ENCODE measurements around the gene ADGRV1.

ADGRV1 gene

GRCh38 chr5:90548069-90548593 is 10.5 kb upstream of the ADGRV1 start:
- H3K79me2 ChIP-seq (ENCODE audit: control insufficient read depth, low read length), result no peaks in the 10 kb centered on the region
- no peak overlapping the region for H3K4me2 ChIP-seq (ENCODE audit: low read length)
- H3K4me1 ChIP-seq (ENCODE audit: control insufficient read depth, low read length), result no peaks in the 10 kb centered on the region
- no peak overlapping the region for H3K4me3 ChIP-seq (ENCODE audit: low read length)
- H3K9me3 ChIP-seq (ENCODE audit: control insufficient read depth, insufficient read depth, low read length), result no peaks in the 10 kb centered on the region
- H3K9me2 ChIP-seq (replicated peaks; ENCODE audit: control insufficient read depth, low read length), result no peaks in the 10 kb centered on the region
- no peak for TF ChIP-seq EZH2phosphoT487 (IDR thresholded peaks at IDR 0.05; ENCODE audit: borderline replicate concordance, low read length)
- TF ChIP-seq CTCF (IDR thresholded peaks at IDR 0.05; ENCODE audit: low read depth, low read length, poor library complexity, severe bottlenecking), result no peak
- H3F3A ChIP-seq (ENCODE audit: control insufficient read depth, insufficient read depth), result no peaks in the 10 kb centered on the region
- no peaks in the 10 kb centered on the region for H3K36me3 ChIP-seq (ENCODE audit: control insufficient read depth, low read length)
- no peak overlapping the region for H3K27ac ChIP-seq (ENCODE audit: low read depth, low read length)
- H4K20me1 ChIP-seq (ENCODE audit: control insufficient read depth, insufficient read depth, low read depth, low read length), result no peaks in the 10 kb centered on the region
- peaks cover 50% of the 10 kb centered on the region for H3K27me3 ChIP-seq (ENCODE audit: control insufficient read depth, low read length)

GRCh38 chr5:90549223-90549622 is 9.4 kb upstream of the ADGRV1 start:
- TF ChIP-seq CTCF (IDR thresholded peaks at IDR 0.05; ENCODE audit: low read depth, low read length, poor library complexity, severe bottlenecking) (no peak), EZH2phosphoT487 (IDR thresholded peaks at IDR 0.05; ENCODE audit: borderline replicate concordance, low read length) (no peak)
- H3K9me2 ChIP-seq (replicated peaks; ENCODE audit: control insufficient read depth, low read length), result no peaks in the 10 kb centered on the region
- H3K4me3 ChIP-seq (ENCODE audit: low read length), result no peak overlapping the region
- no peak overlapping the region for H3K27ac ChIP-seq (ENCODE audit: low read depth, low read length)
- H4K20me1 ChIP-seq (ENCODE audit: control insufficient read depth, insufficient read depth, low read depth, low read length), result no peaks in the 10 kb centered on the region
- no peaks in the 10 kb centered on the region for H3F3A ChIP-seq (ENCODE audit: control insufficient read depth, insufficient read depth)
- peaks cover 54% of the 10 kb centered on the region for H3K27me3 ChIP-seq (ENCODE audit: control insufficient read depth, low read length)
- H3K36me3 ChIP-seq (ENCODE audit: control insufficient read depth, low read length), result no peaks in the 10 kb centered on the region
- H3K79me2 ChIP-seq (ENCODE audit: control insufficient read depth, low read length), result no peaks in the 10 kb centered on the region
- H3K4me2 ChIP-seq (ENCODE audit: low read length), result no peak overlapping the region
- H3K4me1 ChIP-seq (ENCODE audit: control insufficient read depth, low read length), result no peaks in the 10 kb centered on the region
- no peaks in the 10 kb centered on the region for H3K9me3 ChIP-seq (ENCODE audit: control insufficient read depth, insufficient read depth, low read length)

GRCh38 chr5:90549729-90550275 is 8.8 kb upstream of the ADGRV1 start:
- H3K4me1 ChIP-seq (ENCODE audit: control insufficient read depth, low read length), result no peaks in the 10 kb centered on the region
- H3K79me2 ChIP-seq (ENCODE audit: control insufficient read depth, low read length), result no peaks in the 10 kb centered on the region
- H3K4me3 ChIP-seq (ENCODE audit: low read length), result no peak overlapping the region
- H3F3A ChIP-seq (ENCODE audit: control insufficient read depth, insufficient read depth), result no peaks in the 10 kb centered on the region
- no peak for TF ChIP-seq EZH2phosphoT487 (IDR thresholded peaks at IDR 0.05; ENCODE audit: borderline replicate concordance, low read length)
- no peak for TF ChIP-seq CTCF (IDR thresholded peaks at IDR 0.05; ENCODE audit: low read depth, low read length, poor library complexity, severe bottlenecking)
- no peaks in the 10 kb centered on the region for H3K36me3 ChIP-seq (ENCODE audit: control insufficient read depth, low read length)
- no peaks in the 10 kb centered on the region for H3K9me2 ChIP-seq (replicated peaks; ENCODE audit: control insufficient read depth, low read length)
- no peak overlapping the region for H3K27ac ChIP-seq (ENCODE audit: low read depth, low read length)
- H3K4me2 ChIP-seq (ENCODE audit: low read length), result no peak overlapping the region
- H3K27me3 ChIP-seq (ENCODE audit: control insufficient read depth, low read length), result peaks cover 56% of the 10 kb centered on the region
- H4K20me1 ChIP-seq (ENCODE audit: control insufficient read depth, insufficient read depth, low read depth, low read length), result no peaks in the 10 kb centered on the region
- no peaks in the 10 kb centered on the region for H3K9me3 ChIP-seq (ENCODE audit: control insufficient read depth, insufficient read depth, low read length)

Measured in DOHH2 (cell line).